GM19467 (cell line): ENCODE data around the gene MPHOSPH8.
"Not testable (repeated sequence)": the region's sequence is repeated elsewhere in the genome, so short reads cannot be mapped to it uniquely, and the experiment has no call there.

ENCODE experiments used
- ATAC-seq: cut with Tn5 transposase; IDR thresholded peaks from one replicate; pipeline ENCODE4 v1.9.1; 2021; ENCODE audit warnings: mild to moderate bottlenecking, moderate library complexity; ENCODE audit not compliant: unreplicated experiment

Gene MPHOSPH8

GRCh38 chr13:19632915-19633478 lies 462 bp upstream of the MPHOSPH8 start:
- ATAC-seq = no peak

- ATAC-seq = no peak
Measured at GRCh38 chr13:19634256-19634740, 839 bp downstream of the MPHOSPH8 start.

- ATAC-seq = not testable (repeated sequence)
Measured at GRCh38 chr13:19635926-19636325, 2.5 kb downstream of the MPHOSPH8 start.

- ATAC-seq = no peak
Measured at GRCh38 chr13:19643652-19644051, 10.2 kb downstream of the MPHOSPH8 start.

- no peak for ATAC-seq
Measured at GRCh38 chr13:19645000-19645399, 11.5 kb downstream of the MPHOSPH8 start.

GRCh38 chr13:19646063-19646462 lies 12.6 kb downstream of the MPHOSPH8 start:
- ATAC-seq = no peak

GRCh38 chr13:19650742-19651141 lies 17.3 kb downstream of the MPHOSPH8 start:
- ATAC-seq = no peak

GRCh38 chr13:19657872-19658591 lies 24.6 kb downstream of the MPHOSPH8 start:
- ATAC-seq = no peak

GRCh38 chr13:19658831-19659230 lies 25.4 kb downstream of the MPHOSPH8 start:
- ATAC-seq = no peak

- ATAC-seq = no peak
Measured at GRCh38 chr13:19661126-19661525, 27.7 kb downstream of the MPHOSPH8 start.

- ATAC-seq = no peak
Measured at GRCh38 chr13:19661561-19661960, 28.1 kb downstream of the MPHOSPH8 start.

GRCh38 chr13:19663416-19663979 lies 30.0 kb downstream of the MPHOSPH8 start:
- ATAC-seq = no peak

GRCh38 chr13:19664481-19665230 lies 31.2 kb downstream of the MPHOSPH8 start:
- no peak for ATAC-seq

GRCh38 chr13:19665427-19665859 lies 32.0 kb downstream of the MPHOSPH8 start:
- no peak for ATAC-seq

- ATAC-seq = no peak
Measured at GRCh38 chr13:19668778-19669177, 35.3 kb downstream of the MPHOSPH8 start.

- ATAC-seq = no peak
Measured at GRCh38 chr13:19670147-19670546, 36.7 kb downstream of the MPHOSPH8 start.

GRCh38 chr13:19672990-19673389 lies 39.5 kb downstream of the MPHOSPH8 start:
- ATAC-seq = no peak

GRCh38 chr13:19673473-19674430 lies 40.3 kb downstream of the MPHOSPH8 start:
- no peak for ATAC-seq

GRCh38 chr13:19674898-19675297 lies 41.4 kb downstream of the MPHOSPH8 start:
- ATAC-seq = no peak

GRCh38 chr13:19676168-19676567 lies 42.7 kb downstream of the MPHOSPH8 start:
- ATAC-seq = no peak
